Tibial artery (tissue), 4 donors: ENCODE data around the gene EPHA6.

Experiments
- DNase-seq, 2 donors: peaks; one replicate each; pipeline ENCODE4 v3.0.0-alpha.2; 2019
- H3K27ac ChIP-seq, 2 donors: fragments of 200-600 bp; sonication (generic) in 1 of 2; 1 replicate in 1 of 2; 2 replicates in 1 of 2; pipeline ENCODE4 v1.5.1; 2018 to 2019; ENCODE audit warnings: mild to moderate bottlenecking in 1 of 2
- H3K27me3 ChIP-seq, 2 donors: fragments of 200-600 bp; sonication (generic) in 1 of 2; one replicate each; pipeline versions ENCODE4 v1.5.1 to v1.6.0; 2016 to 2019
- H3K36me3 ChIP-seq, 3 donors: fragments of 200-600 bp; sonication (generic) in 2 of 3; one replicate each; pipeline ENCODE4 v1.5.1; 2016 to 2019; ENCODE audit warnings: mild to moderate bottlenecking in 2 of 3
- H3K4me1 ChIP-seq, 4 donors: fragments of 200-600 bp; sonication (generic) in 2 of 4; 1 replicate in 3 of 4; 2 replicates in 1 of 4; pipeline ENCODE4 v1.5.1; 2016 to 2019
- H3K4me3 ChIP-seq, 2 donors: fragments of 200-600 bp; sonication (generic) in 1 of 2; 1 replicate in 1 of 2; 2 replicates in 1 of 2; pipeline ENCODE4 v1.5.1; 2018 to 2019; ENCODE audit warnings: mild to moderate bottlenecking in 2 of 2
- H3K9me3 ChIP-seq, 3 donors: fragments of 200-600 bp; sonication (generic) in 1 of 3; one replicate each; pipeline ENCODE4 v1.5.1; 2016 to 2019
- intact Hi-C: fragments of 100-400 bp; cut with DNase I; formaldehyde crosslinking; loops from one replicate; pipeline ENCODE4 v1.15.0; 2023; ENCODE audit warnings: low total_unique reads
- TF ChIP-seq, protein P1 (sequence below), 2 experiments: fragments of 200-600 bp in 1 of 2; fragments of 450-650 bp in 1 of 2; IDR thresholded peaks; one replicate each; pipeline ENCODE4 v1.5.1; 2017 to 2019; ENCODE audit warnings: antibody characterized with exemption in 2 of 2, mild to moderate bottlenecking in 1 of 2, moderate library complexity in 1 of 2

Gene EPHA6

DNA sequence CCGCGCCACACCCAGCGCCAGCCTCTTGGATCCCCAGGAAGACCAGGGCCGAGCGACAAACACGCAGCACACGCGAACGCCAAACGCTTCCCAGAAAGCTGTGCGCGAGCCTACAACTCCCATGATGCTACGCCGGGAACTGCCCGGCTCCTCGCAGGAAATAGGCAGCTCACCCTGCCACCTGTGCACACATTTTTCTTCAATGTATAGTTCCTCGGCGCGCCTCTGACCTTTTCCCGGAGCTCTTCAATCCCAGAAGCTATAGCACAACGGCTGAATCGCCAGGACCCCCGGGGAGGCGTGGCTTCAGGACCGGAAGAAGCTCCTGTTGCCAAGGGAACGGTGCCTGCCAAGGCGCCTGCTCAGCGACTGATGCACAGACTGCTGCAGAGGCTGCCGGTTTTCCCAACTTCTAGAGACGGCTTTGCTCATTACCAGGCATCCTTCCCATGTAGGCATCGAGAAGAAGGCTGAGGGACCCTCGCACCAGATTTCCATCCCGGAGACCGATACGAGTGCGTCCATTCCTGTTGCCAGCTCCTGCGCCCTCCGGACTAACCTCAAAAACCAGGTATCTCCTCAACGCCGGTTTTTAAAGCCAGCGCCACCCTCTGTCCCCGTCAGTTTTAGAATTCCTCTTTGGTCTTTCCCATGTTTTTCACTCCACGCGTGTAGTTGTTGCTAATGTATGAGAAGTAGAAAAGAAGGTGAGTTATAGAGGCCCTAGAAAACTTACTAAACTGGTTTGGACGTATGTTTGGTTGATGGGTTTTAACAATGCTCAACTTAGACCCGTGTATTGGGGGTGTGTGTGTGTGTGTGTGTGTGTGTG, 950.2 kb downstream of the EPHA6 start, which contains the start of gene ARL6:
ARL6 (plus strand) TSS at position 352 of the 832 bp plus-strand sequence. CDS start 3,350 bp downstream, outside the sequence.
- peak; percentile 80 to 88 for DNase-seq
- Histone ChIP-seq H3K4me1 (peaks cover 0 to 21% (median 8%) of the 10 kb centered on the region in 4 donors), H3K27me3 (no peaks in the 10 kb centered on the region), H3K9me3 (no peaks in the 10 kb centered on the region), H3K4me3 (peak within 1 kb of the TSS; percentile 71 to 72), H3K36me3 (peaks cover 2 to 8% (median 3%) of the 10 kb centered on the region in 3 donors), H3K27ac (peak within 1 kb of the TSS; percentile 50 to 70)
- TF ChIP-seq, protein P1, sequence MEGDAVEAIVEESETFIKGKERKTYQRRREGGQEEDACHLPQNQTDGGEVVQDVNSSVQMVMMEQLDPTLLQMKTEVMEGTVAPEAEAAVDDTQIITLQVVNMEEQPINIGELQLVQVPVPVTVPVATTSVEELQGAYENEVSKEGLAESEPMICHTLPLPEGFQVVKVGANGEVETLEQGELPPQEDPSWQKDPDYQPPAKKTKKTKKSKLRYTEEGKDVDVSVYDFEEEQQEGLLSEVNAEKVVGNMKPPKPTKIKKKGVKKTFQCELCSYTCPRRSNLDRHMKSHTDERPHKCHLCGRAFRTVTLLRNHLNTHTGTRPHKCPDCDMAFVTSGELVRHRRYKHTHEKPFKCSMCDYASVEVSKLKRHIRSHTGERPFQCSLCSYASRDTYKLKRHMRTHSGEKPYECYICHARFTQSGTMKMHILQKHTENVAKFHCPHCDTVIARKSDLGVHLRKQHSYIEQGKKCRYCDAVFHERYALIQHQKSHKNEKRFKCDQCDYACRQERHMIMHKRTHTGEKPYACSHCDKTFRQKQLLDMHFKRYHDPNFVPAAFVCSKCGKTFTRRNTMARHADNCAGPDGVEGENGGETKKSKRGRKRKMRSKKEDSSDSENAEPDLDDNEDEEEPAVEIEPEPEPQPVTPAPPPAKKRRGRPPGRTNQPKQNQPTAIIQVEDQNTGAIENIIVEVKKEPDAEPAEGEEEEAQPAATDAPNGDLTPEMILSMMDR (IDR thresholded peaks at IDR 0.05) = no peak
- intact Hi-C loops = no loop called here

DNA sequence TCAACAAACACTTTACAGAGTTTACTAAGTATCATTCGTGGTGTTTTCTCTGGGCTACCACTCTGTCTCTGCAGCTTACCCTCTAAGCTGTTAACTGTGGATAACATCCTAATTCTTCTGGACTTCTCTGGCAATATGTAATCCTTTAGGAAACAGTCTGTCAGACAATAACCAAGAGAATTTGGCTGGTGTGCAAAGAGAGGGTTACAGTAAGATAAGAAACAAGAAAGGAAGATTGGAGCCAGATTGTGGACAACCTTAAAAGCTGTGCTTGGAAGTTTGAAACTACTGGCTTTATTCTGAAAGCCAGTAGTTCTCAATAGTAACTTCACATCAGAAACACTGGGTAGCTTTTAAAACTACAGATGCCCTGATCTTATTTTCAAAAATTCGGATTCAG, 950.9 kb downstream of the EPHA6 start:
- TF ChIP-seq, protein P1 (IDR thresholded peaks at IDR 0.05) = no peak
- peak overlapping the region in 1 of 2 donors; percentile 70 for H3K27ac ChIP-seq
- DNase-seq = no peak
- H3K36me3 ChIP-seq = peaks cover 6 to 12% (median 8%) of the 10 kb centered on the region in 3 donors
- peaks cover 0 to 21% (median 8%) of the 10 kb centered on the region in 4 donors for H3K4me1 ChIP-seq
- H3K4me3 ChIP-seq = peak overlapping the region; percentile 71 to 72
- H3K9me3 ChIP-seq = no peaks in the 10 kb centered on the region
- intact Hi-C loops = no loop called here
- no peaks in the 10 kb centered on the region for H3K27me3 ChIP-seq

DNA sequence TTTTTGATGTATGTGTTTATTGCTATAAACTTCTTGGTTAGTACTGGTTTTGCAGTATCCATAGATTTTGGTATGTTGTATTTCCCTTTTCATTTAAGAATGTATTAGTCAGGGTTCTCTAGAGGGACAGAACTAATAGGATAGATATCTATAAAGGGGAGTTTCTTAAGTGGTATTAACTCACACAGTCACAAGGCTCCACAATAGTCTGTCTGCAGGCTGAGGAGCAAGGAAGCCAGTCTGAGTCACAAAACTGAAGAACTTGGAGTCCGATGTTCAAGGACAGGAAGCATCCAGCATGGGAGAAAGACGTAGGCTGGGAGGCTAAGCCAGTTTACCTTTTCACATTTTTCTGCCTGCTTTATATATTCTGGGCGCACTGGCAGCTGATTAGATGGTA, 958.5 kb downstream of the EPHA6 start:
- no peak overlapping the region for H3K4me3 ChIP-seq

DNA sequence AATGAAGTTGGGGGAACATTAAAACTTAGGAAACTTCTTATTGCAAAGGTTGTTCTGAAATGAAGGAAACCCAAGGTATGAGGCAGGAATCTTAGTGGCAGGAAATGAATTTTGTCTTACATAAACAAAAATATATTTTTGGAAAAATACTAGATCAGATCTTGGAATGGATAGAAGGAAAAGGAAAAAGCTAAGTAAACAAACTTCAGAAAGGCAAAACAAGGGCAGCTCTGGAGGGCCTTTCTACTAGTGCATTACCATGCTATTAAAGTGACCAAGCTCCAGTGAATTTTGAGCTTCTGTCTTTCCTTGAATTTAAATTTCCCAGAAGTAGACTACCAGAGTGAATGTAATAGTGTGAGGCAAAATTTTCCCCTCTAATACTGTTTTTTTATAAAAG, 963.8 kb downstream of the EPHA6 start:
- Histone ChIP-seq H3K4me1 (peaks cover 0 to 16% (median 0%) of the 10 kb centered on the region in 4 donors), H3K27me3 (no peaks in the 10 kb centered on the region), H3K9me3 (no peaks in the 10 kb centered on the region), H3K4me3 (no peak overlapping the region), H3K27ac (no peak overlapping the region), H3K36me3 (peaks cover 7 to 16% (median 9%) of the 10 kb centered on the region in 3 donors)
- intact Hi-C loops = no loop called here
- TF ChIP-seq, protein P1 (IDR thresholded peaks at IDR 0.05) = no peak
- DNase-seq = no peak

More for the DNA sequence above, 958.5 kb downstream of the EPHA6 start:
- Histone ChIP-seq H3K36me3 (peaks cover 6 to 33% (median 24%) of the 10 kb centered on the region in 3 donors), H3K9me3 (peaks cover 0 to 4% (median 0%) of the 10 kb centered on the region in 3 donors), H3K27ac (no peak overlapping the region), H3K4me1 (peaks cover 0 to 4% (median 0%) of the 10 kb centered on the region in 4 donors), H3K27me3 (no peaks in the 10 kb centered on the region)
- DNase-seq = no peak
- TF ChIP-seq, protein P1 (IDR thresholded peaks at IDR 0.05) = no peak
- intact Hi-C loops = no loop called here

DNA sequence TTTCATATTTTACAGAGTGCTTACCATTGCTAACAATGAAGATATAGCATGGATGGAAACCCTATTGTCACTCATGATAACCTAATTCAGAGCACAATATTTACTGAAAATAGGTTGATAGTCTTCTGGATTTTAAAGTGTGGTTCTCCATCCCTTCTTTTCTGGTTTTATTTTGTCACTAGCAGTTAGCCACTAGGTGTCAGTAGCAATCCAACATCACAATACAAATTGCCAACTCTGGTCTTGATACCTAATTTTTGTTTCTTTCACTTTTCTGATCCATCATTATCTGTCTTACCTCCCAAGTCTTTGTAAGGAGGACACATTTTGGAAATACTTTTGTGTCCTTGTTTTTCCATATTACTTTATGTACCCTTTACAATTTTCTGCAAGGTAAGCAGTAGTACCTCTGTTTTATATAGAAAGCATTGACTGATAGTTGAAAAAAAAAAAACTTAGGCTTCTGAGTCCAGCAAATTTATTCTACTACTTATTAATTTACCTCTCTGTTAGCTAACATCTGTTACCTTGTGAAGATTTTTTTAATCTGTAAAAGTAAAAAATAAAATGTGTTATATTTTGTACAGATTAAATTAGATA, 979.1 kb downstream of the EPHA6 start:
- Histone ChIP-seq H3K36me3 (peaks cover 0 to 3% (median 0%) of the 10 kb centered on the region in 3 donors), H3K9me3 (no peaks in the 10 kb centered on the region), H3K27me3 (no peaks in the 10 kb centered on the region), H3K4me3 (no peak overlapping the region), H3K4me1 (no peaks in the 10 kb centered on the region), H3K27ac (no peak overlapping the region)
- TF ChIP-seq, protein P1 (IDR thresholded peaks at IDR 0.05) = peak; percentile 76 to 83
- intact Hi-C loops = loop anchor here (2.0 kb wide), 1 partner anchor 229 kb away; no protein-coding TSS in a partner anchor
- no peak for DNase-seq
